ENCODE results near the gene EPN2. TPM values are rescaled to one million over a fixed set of nuclear protein-coding genes. Genes with fewer than 3 reads are reported as not detected.

EPN2 gene
- total RNA-seq, 4 donors from 2014 or later, result 69.4 to 251 (median 96.3) TPM

GRCh38 chr17:19343671-19344151 lies 106.5 kb downstream of the EPN2 start:
- WGBS, 2 donors, result 77 to 85% methylated on average over 2 to 13 of the region's 13 CpGs
- no peak for DNase-seq (ENCODE audit: low spot score in 2 of 2)
- TF ChIP-seq CTCF (IDR thresholded peaks at IDR 0.05) (no peak), POLR2A (IDR thresholded peaks at IDR 0.05) (no peak)
- intact Hi-C loops (cut with DNase I; ENCODE audit: low total_unique reads), result no loop called here
- no peak overlapping the region for H3K4me3 ChIP-seq (ENCODE audit: low read depth, poor library complexity, severe bottlenecking)

GRCh38 chr17:19344311-19345066 lies 107.3 kb downstream of the EPN2 start:
- no peak overlapping the region for H3K4me3 ChIP-seq (ENCODE audit: low read depth, poor library complexity, severe bottlenecking)
- 51 to 72% methylated on average over 27 to 37 of the region's 40 CpGs for WGBS, 2 donors
- TF ChIP-seq POLR2A (IDR thresholded peaks at IDR 0.05), result no peak
- no peak for TF ChIP-seq CTCF (IDR thresholded peaks at IDR 0.05)
- intact Hi-C loops (cut with DNase I; ENCODE audit: low total_unique reads), result no loop called here
- DNase-seq (ENCODE audit: low spot score in 2 of 2), result no peak

- no peak overlapping the region for H3K4me3 ChIP-seq (ENCODE audit: low read depth, poor library complexity, severe bottlenecking)
- intact Hi-C loops (cut with DNase I; ENCODE audit: low total_unique reads), result no loop called here
- whole genome bisulfite sequencing, 2 donors, result 91% methylated on average over 7 of the region's 7 CpGs
- TF ChIP-seq CTCF (IDR thresholded peaks at IDR 0.05) (no peak), POLR2A (IDR thresholded peaks at IDR 0.05) (no peak)
- no peak for DNase-seq (ENCODE audit: low spot score in 2 of 2)
Measured at GRCh38 chr17:19345067-19345460, 107.9 kb downstream of the EPN2 start.

- DNase-seq (ENCODE audit: low spot score in 2 of 2), result no peak
- no peak overlapping the region for H3K4me3 ChIP-seq (ENCODE audit: low read depth, poor library complexity, severe bottlenecking)
- 80 to 82% methylated on average over 10 to 13 of the region's 13 CpGs for WGBS, 2 donors
- intact Hi-C loops (cut with DNase I; ENCODE audit: low total_unique reads), result no loop called here
- TF ChIP-seq CTCF (IDR thresholded peaks at IDR 0.05) (no peak), POLR2A (IDR thresholded peaks at IDR 0.05) (no peak)
Measured at GRCh38 chr17:19345486-19346350, 108.6 kb downstream of the EPN2 start.

- H3K4me3 ChIP-seq (ENCODE audit: low read depth, poor library complexity, severe bottlenecking), result no peak overlapping the region
- intact Hi-C loops (cut with DNase I; ENCODE audit: low total_unique reads), result no loop called here
- 31 to 51% methylated on average over 17 to 19 of the region's 19 CpGs for WGBS, 2 donors
- DNase-seq (ENCODE audit: low spot score in 2 of 2), result peak; percentile 68 to 92
- TF ChIP-seq POLR2A (IDR thresholded peaks at IDR 0.05) (no peak), CTCF (IDR thresholded peaks at IDR 0.05) (no peak)
Measured at GRCh38 chr17:19346351-19347255, 109.4 kb downstream of the EPN2 start.
